OCI-LY1 (cell line): Measurements from ENCODE around the gene ESYT1.

ENCODE experiments used
- H2AFZ ChIP-seq: fragments of 200-600 bp; sonication (generic), shearing (Covaris generic); 2 replicates; pipeline ENCODE4 v1.6.0; 2014; ENCODE audit warnings: antibody characterized with exemption, mild to moderate bottlenecking, low read length
- H3F3A ChIP-seq: fragments of 200-600 bp; sonication (generic), shearing (Covaris generic); 2 replicates; pipeline ENCODE4 v1.6.0; 2014; ENCODE audit warnings: mild to moderate bottlenecking, antibody characterized with exemption, low read length, moderate library complexity; ENCODE audit not compliant: insufficient read depth
- H3K27ac ChIP-seq: fragments of 200-600 bp; sonication (generic); 2 replicates; pipeline ENCODE4 v1.5.1; 2014; ENCODE audit warnings: low read length, mixed run types, mild to moderate bottlenecking, low read depth; ENCODE audit not compliant: poor library complexity, severe bottlenecking
- H3K27me3 ChIP-seq: fragments of 200-600 bp; sonication (generic); 2 replicates; pipeline ENCODE4 v1.6.0; 2014; ENCODE audit warnings: antibody characterized with exemption, mild to moderate bottlenecking, low read length, moderate library complexity; ENCODE audit not compliant: insufficient read depth
- H3K36me3 ChIP-seq: fragments of 200-600 bp; sonication (generic); 2 replicates; pipeline ENCODE4 v1.6.1; 2014; ENCODE audit warnings: mild to moderate bottlenecking, antibody characterized with exemption, low read length, moderate library complexity, mixed read lengths; ENCODE audit not compliant: insufficient read depth
- H3K4me1 ChIP-seq: fragments of 200-600 bp; sonication (generic); 2 replicates; pipeline ENCODE4 v1.5.1; 2014; ENCODE audit warnings: mild to moderate bottlenecking, low read length, moderate library complexity; ENCODE audit not compliant: insufficient read depth, severe bottlenecking
- H3K4me2 ChIP-seq: fragments of 200-600 bp; sonication (generic), shearing (Covaris generic); 2 replicates; pipeline ENCODE4 v1.6.1; 2014; ENCODE audit warnings: low read length
- H3K4me3 ChIP-seq: fragments of 200-600 bp; sonication (generic); 2 replicates; pipeline ENCODE4 v1.5.1; 2014; ENCODE audit warnings: low read length, low read depth, mild to moderate bottlenecking, mixed read lengths; ENCODE audit not compliant: poor library complexity, severe bottlenecking
- H3K79me2 ChIP-seq: fragments of 200-600 bp; shearing (Covaris generic); 2 replicates; pipeline ENCODE4 v1.6.1; 2016; ENCODE audit warnings: mixed run types, low read length, mixed read lengths; ENCODE audit not compliant: insufficient read depth
- H3K9ac ChIP-seq: fragments of 200-600 bp; sonication (generic), shearing (Covaris generic); 2 replicates; pipeline ENCODE4 v1.6.1; 2014; ENCODE audit warnings: mild to moderate bottlenecking, low read length, mixed read lengths
- H3K9me2 ChIP-seq: fragments of 200-600 bp; sonication (generic), shearing (Covaris generic); 2 replicates; pipeline ENCODE4 v1.6.1; 2014; ENCODE audit warnings: low read depth, mild to moderate bottlenecking, low read length, mixed read lengths
- H3K9me3 ChIP-seq: fragments of 200-600 bp; shearing (Covaris generic); 2 replicates; pipeline ENCODE4 v1.6.1; 2014; ENCODE audit warnings: low read length, mixed read lengths
- H4K20me1 ChIP-seq: fragments of 200-600 bp; sonication (generic), shearing (Covaris generic); 2 replicates; pipeline ENCODE4 v1.6.0; 2016; ENCODE audit warnings: mild to moderate bottlenecking, low read length; ENCODE audit not compliant: insufficient read depth
- CTCF ChIP-seq: fragments of 200-600 bp; sonication (generic), shearing (Covaris generic); IDR thresholded peaks from 2 replicates; pipeline ENCODE4 v1.5.1; 2017; ENCODE audit warnings: mild to moderate bottlenecking, antibody characterized with exemption, low read length, moderate library complexity, mixed read lengths
- EZH2 ChIP-seq: fragments of 200-600 bp; sonication (generic), shearing (Covaris generic); IDR thresholded peaks from 2 replicates; pipeline ENCODE4 v1.8.0; 2017; ENCODE audit warnings: borderline replicate concordance, mixed run types, mild to moderate bottlenecking, antibody characterized with exemption, low read length, moderate library complexity, mixed read lengths

The ESYT1 gene

DNA sequence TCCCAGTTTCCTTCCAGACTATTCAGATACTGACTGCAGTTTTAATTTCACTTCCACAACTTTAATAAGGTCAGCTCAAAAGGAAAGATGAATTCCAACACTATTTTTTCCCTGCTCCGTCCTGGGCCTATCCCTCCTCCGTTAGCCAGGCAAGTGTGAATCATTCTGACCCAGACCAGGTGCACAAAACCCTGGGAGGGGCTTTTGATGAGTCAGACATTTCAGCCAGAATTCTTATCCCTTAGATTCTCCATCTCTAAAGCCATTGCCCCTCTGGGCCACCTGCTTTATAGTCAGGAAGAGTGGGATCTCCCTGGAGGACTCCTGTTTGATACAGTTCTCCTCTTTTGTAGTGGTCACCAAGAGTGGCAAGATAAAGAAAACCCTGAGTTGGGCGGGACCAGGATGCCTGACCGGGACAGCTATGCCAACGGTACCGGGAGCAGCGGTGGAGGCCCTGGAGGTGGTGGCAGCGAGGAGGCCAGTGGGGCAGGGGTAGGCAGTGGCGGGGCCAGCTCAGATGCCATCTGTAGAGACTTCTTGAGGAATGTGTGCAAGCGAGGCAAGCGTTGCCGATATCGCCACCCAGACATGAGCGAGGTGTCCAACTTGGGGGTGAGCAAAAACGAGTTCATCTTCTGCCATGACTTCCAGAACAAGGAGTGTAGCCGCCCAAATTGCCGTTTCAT lies 7.8 kb upstream of the ESYT1 start:
- Histone ChIP-seq H2AFZ (no peak overlapping the region), H3K79me2 (peaks cover 7% of the 10 kb centered on the region), H3F3A (peaks cover 1% of the 10 kb centered on the region; the same call in 1 of the 2 replicates), H3K4me1 (peaks cover 32% of the 10 kb centered on the region), H3K4me3 (no peak overlapping the region), H3K9ac (peak overlapping the region; percentile 82; the same call in 1 of the 2 replicates), H3K9me2 (no peaks in the 10 kb centered on the region), H3K27me3 (no peaks in the 10 kb centered on the region), H3K36me3 (peaks cover 25% of the 10 kb centered on the region), H4K20me1 (no peaks in the 10 kb centered on the region), H3K27ac (no peak overlapping the region), H3K9me3 (no peaks in the 10 kb centered on the region), H3K4me2 (no peak overlapping the region)
- TF ChIP-seq EZH2 (no peak), CTCF (no peak)

DNA sequence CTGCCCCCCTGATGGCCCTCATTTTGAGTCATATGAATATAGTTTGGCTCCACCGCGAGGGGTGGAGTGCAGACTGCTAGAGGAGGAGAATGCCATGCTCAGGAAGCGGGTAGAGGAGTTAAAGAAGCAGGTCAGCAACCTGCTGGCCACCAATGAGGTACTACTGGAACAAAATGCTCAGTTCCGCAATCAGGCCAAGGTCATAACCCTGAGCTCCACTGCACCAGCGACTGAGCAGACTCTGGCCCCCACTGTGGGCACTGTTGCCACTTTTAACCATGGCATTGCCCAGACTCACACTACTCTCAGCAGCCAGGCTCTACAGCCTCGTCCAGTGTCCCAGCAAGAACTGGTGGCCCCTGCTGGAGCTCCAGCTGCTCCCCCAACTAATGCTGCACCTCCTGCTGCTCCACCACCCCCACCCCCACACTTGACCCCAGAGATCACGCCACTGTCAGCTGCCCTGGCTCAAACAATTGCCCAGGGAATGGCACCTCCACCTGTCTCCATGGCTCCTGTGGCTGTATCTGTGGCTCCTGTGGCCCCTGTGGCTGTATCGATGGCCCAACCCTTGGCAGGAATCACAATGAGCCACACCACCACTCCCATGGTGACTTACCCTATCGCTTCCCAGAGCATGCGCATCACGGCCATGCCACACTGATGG lies 6.7 kb upstream of the ESYT1 start:
- Histone ChIP-seq H3K9ac (no peak overlapping the region), H3K27ac (no peak overlapping the region), H3K4me3 (no peak overlapping the region), H3K9me2 (no peaks in the 10 kb centered on the region), H3K9me3 (no peaks in the 10 kb centered on the region), H4K20me1 (no peaks in the 10 kb centered on the region), H3K4me2 (no peak overlapping the region), H3F3A (no peaks in the 10 kb centered on the region), H3K27me3 (no peaks in the 10 kb centered on the region), H3K4me1 (peaks cover 38% of the 10 kb centered on the region), H3K79me2 (peaks cover 7% of the 10 kb centered on the region), H2AFZ (no peak overlapping the region), H3K36me3 (peaks cover 25% of the 10 kb centered on the region)
- no peak for TF ChIP-seq CTCF
- TF ChIP-seq EZH2, result no peak

GRCh38 chr12:56122637-56123036 lies 5.4 kb upstream of the ESYT1 start:
- peaks cover 11% of the 10 kb centered on the region for H3F3A ChIP-seq
- no peaks in the 10 kb centered on the region for H3K9me3 ChIP-seq
- no peaks in the 10 kb centered on the region for H4K20me1 ChIP-seq
- H3K9me2 ChIP-seq, result no peaks in the 10 kb centered on the region
- TF ChIP-seq CTCF (no peak), EZH2 (no peak)
- H3K27ac ChIP-seq, result no peak overlapping the region
- no peak overlapping the region for H3K4me2 ChIP-seq
- peaks cover 14% of the 10 kb centered on the region; the same call in 1 of the 2 replicates for H3K36me3 ChIP-seq
- H2AFZ ChIP-seq, result no peak overlapping the region
- no peaks in the 10 kb centered on the region for H3K79me2 ChIP-seq
- H3K4me1 ChIP-seq, result peaks cover 51% of the 10 kb centered on the region
- H3K4me3 ChIP-seq, result no peak overlapping the region
- no peak overlapping the region for H3K9ac ChIP-seq
- H3K27me3 ChIP-seq, result no peaks in the 10 kb centered on the region
